ENCODE data around the gene CADPS2.

DNA sequence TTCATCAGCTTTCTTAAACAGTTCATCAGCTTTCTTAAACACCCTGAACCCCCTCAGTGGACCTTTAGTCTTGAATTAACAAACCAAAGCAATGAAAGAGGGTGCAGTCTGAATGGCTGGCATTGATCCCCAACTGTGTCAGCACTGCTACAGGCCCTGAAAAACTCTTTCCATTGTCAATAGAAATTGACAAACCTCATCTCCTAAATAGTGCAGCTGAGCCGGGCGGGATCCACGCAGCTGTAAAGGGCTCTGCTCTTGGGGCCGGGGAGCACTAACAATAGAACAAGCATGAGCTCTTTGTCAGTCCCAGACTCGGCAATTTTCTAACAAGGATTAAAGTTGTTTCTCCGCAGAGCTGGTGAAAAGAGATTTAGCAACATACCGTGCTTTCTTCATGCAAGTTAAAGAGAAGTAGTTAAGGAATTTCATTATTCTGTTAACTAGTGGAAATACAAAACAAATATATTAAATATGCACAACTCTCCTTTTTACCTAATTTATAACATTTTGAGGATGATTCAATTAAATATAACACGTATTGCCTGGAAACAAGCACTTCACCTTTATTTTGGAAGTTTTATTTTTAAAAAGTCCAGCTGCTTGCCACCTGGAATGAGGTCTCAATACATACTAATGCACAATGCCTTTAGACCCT is 557.0 kb downstream of the CADPS2 start:
- TF ChIP-seq RXRA (IDR thresholded peaks at IDR 0.05; ENCODE audit: insufficient read depth, low read depth, low read length) (no peak), NRF1 (IDR thresholded peaks at IDR 0.05; ENCODE audit: low read depth, low read length) (no peak)

Data from H1 (cell line).